IMR-90 (cell line): ENCODE results near the gene MAJIN. TPM values are rescaled to one million over a fixed set of nuclear protein-coding genes. Genes with fewer than 3 reads are reported as not detected.

Experiments used
- ATAC-seq: fragments of 200-7000 bp; cut with Tn5 transposase; 2 replicates; pipeline ENCODE4 v1.9.1; 2020; ENCODE audit warnings: low read depth, mild to moderate bottlenecking, moderate library complexity
- BruUV-seq: library from RNA; stranded (reverse); fragments of 400-500 nt; replicated peaks from 2 replicates; lab custom pipeline; 2021; lab: Mats Ljungman, UMichigan
- CTCF ChIA-PET: fragments of 300-600 bp; formaldehyde crosslinking; extraction: SDS; loops from one replicate; lab custom pipeline; 2021; ENCODE audit warnings: antibody characterized with exemption; lab: Yijun Ruan, JAX
- POLR2A ChIA-PET: fragments of 300-600 bp; sonication (Branson Sonifier 250); formaldehyde crosslinking; loops from one replicate; lab custom pipeline; 2022; ENCODE audit warnings: antibody characterized with exemption; ENCODE audit not compliant: unreplicated experiment; lab: Charles Lee
- DNase-seq: peaks from one replicate; pipeline ENCODE4 v3.0.0; 2013
- H2AFZ ChIP-seq: replicated peaks from 2 replicates; pipeline ENCODE3; 2013; ENCODE audit warnings: low read length, mild to moderate bottlenecking; ENCODE audit not compliant: poor library complexity
- H2AK5ac ChIP-seq: 2 replicates; pipeline ENCODE4 v1.6.1; 2013; ENCODE audit warnings: low read depth, low read length, inconsistent platforms
- H2AK9ac ChIP-seq: replicated peaks from 2 replicates; pipeline ENCODE3; 2013; ENCODE audit warnings: mild to moderate bottlenecking, low read depth, low read length, moderate library complexity; ENCODE audit not compliant: poor library complexity
- H2BK120ac ChIP-seq: 2 replicates; pipeline ENCODE4 v1.6.1; 2013; ENCODE audit warnings: low read depth, low read length, inconsistent platforms
- H2BK15ac ChIP-seq: 3 replicates; pipeline ENCODE4 v1.6.1; 2013; ENCODE audit warnings: low read depth, low read length, inconsistent platforms
- H2BK20ac ChIP-seq: 2 replicates; pipeline ENCODE4 v1.6.1; 2013; ENCODE audit warnings: low read depth, mild to moderate bottlenecking, inconsistent platforms, low read length, moderate library complexity
- H2BK5ac ChIP-seq: 2 replicates; pipeline ENCODE4 v1.6.1; 2013; ENCODE audit warnings: mild to moderate bottlenecking, low read depth, low read length, inconsistent platforms; ENCODE audit not compliant: poor library complexity, severe bottlenecking
- H3K14ac ChIP-seq: replicated peaks from 2 replicates; pipeline ENCODE4 v1.6.1; 2013; ENCODE audit warnings: low read depth, low read length, inconsistent platforms
- H3K18ac ChIP-seq: 2 replicates; pipeline ENCODE4 v1.6.1; 2013; ENCODE audit warnings: low read depth, low read length, control low read depth
- H3K23ac ChIP-seq: 2 replicates; pipeline ENCODE4 v1.6.1; 2013; ENCODE audit warnings: low read depth, low read length, inconsistent platforms
- H3K27ac ChIP-seq: 2 replicates; pipeline ENCODE4 v1.5.1; 2013; ENCODE audit warnings: mild to moderate bottlenecking, control low read depth, low read length; ENCODE audit not compliant: insufficient read depth
- H3K27me3 ChIP-seq: 2 replicates; pipeline ENCODE4 v1.6.1; 2013; ENCODE audit warnings: low read length; ENCODE audit not compliant: control insufficient read depth, insufficient read depth
- H3K36me3 ChIP-seq: 2 replicates; pipeline ENCODE4 v1.6.1; 2013; ENCODE audit warnings: low read length, mixed read lengths; ENCODE audit not compliant: control insufficient read depth, insufficient read depth
- H3K4ac ChIP-seq: 2 replicates; pipeline ENCODE4 v1.6.1; 2013; ENCODE audit warnings: low read depth, low read length, inconsistent platforms
- H3K4me1 ChIP-seq: 2 replicates; pipeline ENCODE4 v1.6.1; 2013; ENCODE audit warnings: low read length, mixed read lengths; ENCODE audit not compliant: control insufficient read depth, insufficient read depth
- H3K4me2 ChIP-seq: 2 replicates; pipeline ENCODE4 v1.6.1; 2013; ENCODE audit warnings: low read depth, mild to moderate bottlenecking, control low read depth, low read length, moderate library complexity
- H3K4me3 ChIP-seq: 2 replicates; pipeline ENCODE4 v1.5.1; 2013; ENCODE audit warnings: low read depth, mild to moderate bottlenecking, control low read depth, low read length, moderate library complexity; ENCODE audit not compliant: insufficient read depth
- H3K56ac ChIP-seq: 2 replicates; pipeline ENCODE4 v1.6.1; 2013; ENCODE audit warnings: low read length, inconsistent platforms; ENCODE audit not compliant: insufficient read depth; ENCODE audit errors: extremely low read depth
- H3K79me1 ChIP-seq, 2 experiments: 2 replicates each; pipeline ENCODE4 v1.6.1; 2013; ENCODE audit warnings: low read length in 2 of 2, inconsistent platforms in 1 of 2, low read depth in 1 of 2
- H3K9ac ChIP-seq: 2 replicates; pipeline ENCODE4 v1.6.1; 2013; ENCODE audit warnings: low read depth, low read length, control low read depth
- H3K9me1 ChIP-seq: 2 replicates; pipeline ENCODE4 v1.6.1; 2013; ENCODE audit warnings: low read length, inconsistent platforms; ENCODE audit not compliant: insufficient read depth
- H3K9me3 ChIP-seq: 2 replicates; pipeline ENCODE4 v1.6.1; 2013; ENCODE audit warnings: low read length; ENCODE audit not compliant: control insufficient read depth, insufficient read depth
- H4K20me1 ChIP-seq: 2 replicates; pipeline ENCODE4 v1.6.1; 2013; ENCODE audit warnings: low read length, inconsistent platforms; ENCODE audit not compliant: insufficient read depth
- H4K5ac ChIP-seq: 2 replicates; pipeline ENCODE4 v1.6.1; 2013; ENCODE audit warnings: mild to moderate bottlenecking, low read depth, low read length, control low read depth
- H4K8ac ChIP-seq, 2 experiments: 2 replicates each; pipeline ENCODE4 v1.6.1; 2013; ENCODE audit warnings: low read depth in 2 of 2, low read length in 2 of 2, control low read depth in 1 of 2, inconsistent platforms in 1 of 2
- H4K91ac ChIP-seq: 2 replicates; pipeline ENCODE4 v1.6.1; 2013; ENCODE audit warnings: low read depth, low read length, inconsistent platforms; ENCODE audit not compliant: insufficient read depth
- BHLHE40 ChIP-seq: fragments of 150-350 bp; IDR thresholded peaks from 2 replicates; pipeline ENCODE4 v1.6.1; 2016; ENCODE audit warnings: mild to moderate bottlenecking, low read depth, low read length
- CEBPB ChIP-seq: IDR thresholded peaks from 2 replicates; pipeline ENCODE4 v1.6.1; 2012; ENCODE audit warnings: low read depth, low read length, improper control_type of control experiment
- MAFK ChIP-seq: IDR thresholded peaks from 2 replicates; pipeline ENCODE4 v1.6.1; 2012; ENCODE audit warnings: low read depth, low read length, improper control_type of control experiment
- NFE2L2 ChIP-seq: fragments of 150-350 bp; IDR thresholded peaks from 2 replicates; pipeline ENCODE4 v1.6.1; 2016; ENCODE audit warnings: low read depth, mild to moderate bottlenecking, low read length
- RAD21 ChIP-seq: IDR thresholded peaks from 2 replicates; pipeline ENCODE4 v1.6.1; 2012; ENCODE audit warnings: low read length, improper control_type of control experiment
- RCOR1 ChIP-seq: IDR thresholded peaks from 2 replicates; pipeline ENCODE4 v1.6.1; 2012; ENCODE audit warnings: mild to moderate bottlenecking, low read length, improper control_type of control experiment; ENCODE audit not compliant: insufficient replicate concordance
- RFX5 ChIP-seq: IDR thresholded peaks from 2 replicates; pipeline ENCODE4 v1.8.0; 2012; ENCODE audit warnings: low read depth, mild to moderate bottlenecking, low read length, moderate library complexity
- WGBS, 2 experiments: methylation state at CpG; one replicate each; pipeline versions ENCODE4 v1.1.5 to v1.1.7; 2013; ENCODE audit warnings: missing lambda C conversion rate in 2 of 2; ENCODE audit not compliant: insufficient read length in 1 of 2; ENCODE audit errors: extremely low coverage in 2 of 2; 5-methylcytosine and 5-hydroxymethylcytosine counted together
- dilution Hi-C: fragments of 300-500 bp; cut with HindIII; formaldehyde crosslinking; loops from one replicate; pipeline ENCODE4 v1.14.3; 2018; ENCODE audit warnings: low sequenced_read_pairs; ENCODE audit not compliant: unreplicated experiment
- in situ Hi-C: fragments of 300-500 bp; cut with MboI; formaldehyde crosslinking; loops from 3 replicates; pipeline ENCODE4 v1.14.3; 2019; ENCODE audit warnings: low sequenced_read_pairs, inconsistent platforms, mixed read lengths
- intact Hi-C: fragments of 100-400 bp; cut with micrococcal nuclease; formaldehyde crosslinking; loops from 2 replicates; pipeline ENCODE4 v1.10.0; 2022
- polyA plus RNA-seq, 3 experiments: library from polyadenylated mRNA; depleted of rRNA; stranded (reverse); fragments of >200 nt; gene quantifications; 2 replicates each; pipeline ENCODE4 v1.2.3, GENCODE V29; 2012; ENCODE audit warnings: low replicate concordance in 1 of 3
- total RNA-seq: library from RNA; depleted of rRNA; stranded (reverse); fragments of >200 nt; gene quantifications from 2 replicates; pipeline ENCODE4 v1.2.3, GENCODE V29; 2012

Gene MAJIN
- total and polyA plus RNA-seq, 2 of the 4 experiments (the other 2 are of a cell fraction), result not detected

DNA sequence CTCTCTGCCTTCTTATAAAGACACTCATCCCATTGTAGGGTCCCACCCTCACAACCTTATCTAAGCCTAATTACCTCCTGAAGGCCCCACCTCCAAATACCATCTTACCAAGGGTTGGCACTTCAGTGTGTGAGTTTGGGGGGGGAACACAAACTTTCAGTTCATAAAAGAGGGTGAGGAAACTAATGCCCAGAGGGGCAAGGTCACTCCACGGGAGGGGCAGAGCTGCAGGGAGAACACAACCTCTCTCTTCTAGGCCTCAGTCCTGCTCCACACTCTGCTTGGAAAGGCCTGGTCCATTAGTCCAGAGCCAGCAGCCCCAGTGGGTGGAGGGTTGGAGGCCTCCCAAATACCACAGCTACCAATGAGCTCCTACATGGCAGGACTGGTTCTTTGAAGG lies 27.6 kb upstream of the MAJIN start:
- H3K4me2 ChIP-seq, result no peak overlapping the region
- in situ Hi-C loops (no loop called here), intact Hi-C loops (loop anchor here (5.0 kb wide), 1 partner anchor 152 kb away; no protein-coding TSS in a partner anchor), dilution Hi-C loops (no loop called here)
- no peaks in the 10 kb centered on the region for H3K36me3 ChIP-seq
- H2AK9ac ChIP-seq, result peak overlapping the region; percentile 28
- H3K14ac ChIP-seq, result no peak overlapping the region
- H4K5ac ChIP-seq, result no peak overlapping the region
- no peak overlapping the region for H3K4me3 ChIP-seq
- H2BK20ac ChIP-seq, result no peak overlapping the region
- no peaks in the 10 kb centered on the region for H3K79me1 ChIP-seq
- H4K8ac ChIP-seq, result no peak overlapping the region
- no peaks in the 10 kb centered on the region for H4K20me1 ChIP-seq
- no peak overlapping the region for H3K9ac ChIP-seq
- no peak overlapping the region for H2BK15ac ChIP-seq
- peaks cover 7% of the 10 kb centered on the region; the same call in 1 of the 2 replicates for H3K9me1 ChIP-seq
- ChIA-PET CTCF (no interaction called here), POLR2A (no interaction called here)
- ATAC-seq, result no peak
- no peak overlapping the region for H3K18ac ChIP-seq
- no CpG with 5 or more reads among the region's 1 CpG for WGBS, 2 experiments
- 0 out of 2 replicates have a peak, but pooled peaks cover 4% of the 10 kb centered on the region for H3K4me1 ChIP-seq
- no peak overlapping the region; the same call in 1 of the 2 replicates for H3K23ac ChIP-seq
- DNase-seq, result no peak
- no peak for TF ChIP-seq MAFK
- no peak for TF ChIP-seq RFX5
- no peak for TF ChIP-seq CEBPB
- no peak for TF ChIP-seq RCOR1
- no peak for TF ChIP-seq RAD21
- TF ChIP-seq BHLHE40, result no peak
- TF ChIP-seq NFE2L2, result no peak
- no peak overlapping the region for H2AFZ ChIP-seq
- H3K9me3 ChIP-seq, result no peaks in the 10 kb centered on the region
- H2AK5ac ChIP-seq, result no peak overlapping the region
- BruUV-seq, result no TSS peak
- H2BK5ac ChIP-seq, result no peak overlapping the region
- no peak overlapping the region for H3K4ac ChIP-seq
- no peak overlapping the region for H3K56ac ChIP-seq
- no peak overlapping the region for H2BK120ac ChIP-seq
- H3K27me3 ChIP-seq, result no peaks in the 10 kb centered on the region
- no peak overlapping the region for H3K27ac ChIP-seq
- no peak overlapping the region for H4K91ac ChIP-seq
